Heart left ventricle (tissue), 13 donors: ENCODE data around the gene LMBR1.

Experiments
- CTCF ChIP-seq, 12 donors: fragments of 200-600 bp; sonication (generic) in 4 of 12; IDR thresholded peaks; one replicate each; pipeline versions ENCODE4 v1.5.0 to v1.8.0; 2018 to 2022; ENCODE audit warnings: antibody characterized with exemption in 12 of 12, mild to moderate bottlenecking in 5 of 12
- POLR2A ChIP-seq, 2 donors: fragments of 450-650 bp; IDR thresholded peaks; one replicate each; pipeline ENCODE4 v1.6.1; 2017; ENCODE audit warnings: antibody characterized with exemption in 2 of 2, mild to moderate bottlenecking in 2 of 2, moderate library complexity in 2 of 2
- donor health status: ischemic (EF 13 %, LVEDD 7.1; RV severe dilation, severe dysfunction).
- donor health status: DM: no; HTN: yes; CAD: no.
- donor health status: DM: no; HTN: no; CAD: no.
- donor health status: ischemic (EF 25% LVEDD 6.9; RV normal size, moderate dysfunction).
- donor health status: ischemic (EF 25% LVEDD 5.7; RV mildly dilated, moderate dysfunction).
- donor health status: ischemic (EF 35%, LVEDD 5.7; RV mildly dilated, moderate dysfunction).
- donor health status: nonischemic (EF 11% LVEDD 7.7; RV severe dilation, severe dysfunction).
- donor health status: DM: yes; HTN: yes; CAD: no.
- donor health status: PGD.
- donor health status: ischemic (EF 29% LVEDD 5.4; RV normal size, mild dysfunction).
- donor health status: nonischemic (EF 23%, LVEDD 6.1; RV moderate dilation, normal function).

GRCh38 chr7:156753229-156753560, 139.8 kb downstream of the LMBR1 start:
- TF ChIP-seq POLR2A (IDR thresholded peaks at IDR 0.05) (no peak), CTCF (IDR thresholded peaks at IDR 0.05) (no peak)
